Colon (tissue), 2 donors: ENCODE data around the gene SMYD4.

Experiments
- FAIRE-seq: peaks from 2 replicates; lab custom pipeline; 2012; peaks lifted over from hg19 to GRCh38; lab: Jason Lieb, UNC
- donor health status: control.
- donor health status: control.

Gene SMYD4

DNA sequence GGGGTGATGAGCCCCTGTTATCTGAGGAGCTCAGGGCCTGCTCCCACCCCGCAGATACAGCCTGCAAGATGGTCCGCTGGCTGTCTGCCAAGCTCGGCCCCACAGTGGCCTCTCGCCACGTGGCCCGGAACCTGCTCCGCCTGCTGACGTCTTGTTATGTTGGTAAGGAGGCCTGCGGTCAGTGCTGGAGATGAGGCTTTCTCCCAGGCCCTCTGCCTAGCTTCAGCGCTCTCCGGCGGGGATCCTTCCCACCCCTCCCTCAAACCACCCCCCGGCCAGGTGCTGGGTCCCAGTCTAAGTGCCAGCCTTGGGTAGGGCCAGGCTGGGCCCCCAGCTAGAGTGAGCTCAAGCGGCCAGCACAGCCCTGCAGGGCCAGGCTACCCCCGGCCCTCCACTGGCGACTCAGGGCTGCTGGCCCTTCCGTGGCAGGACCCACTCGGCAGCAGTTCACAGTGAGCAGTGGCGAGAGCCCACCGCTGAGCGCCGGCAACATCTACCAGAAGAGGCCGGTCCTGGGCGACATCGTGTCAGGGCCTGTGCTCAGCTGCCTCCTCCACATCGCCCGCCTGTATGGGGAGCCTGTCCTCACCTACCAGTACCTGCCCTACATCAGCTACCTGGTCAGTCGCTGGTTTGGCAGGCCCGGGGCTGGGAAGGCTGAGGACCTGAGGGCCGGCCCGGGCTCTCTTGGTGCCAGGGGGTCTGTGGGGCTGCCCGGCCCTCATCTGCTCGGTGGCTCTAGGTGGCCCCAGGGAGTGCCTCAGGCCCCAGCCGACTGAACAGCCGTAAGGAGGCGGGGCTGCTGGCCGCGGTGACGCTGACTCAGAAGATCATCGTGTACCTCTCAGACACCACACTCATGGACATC, 99.1 kb downstream of the SMYD4 start:
- no peak for FAIRE-seq

DNA sequence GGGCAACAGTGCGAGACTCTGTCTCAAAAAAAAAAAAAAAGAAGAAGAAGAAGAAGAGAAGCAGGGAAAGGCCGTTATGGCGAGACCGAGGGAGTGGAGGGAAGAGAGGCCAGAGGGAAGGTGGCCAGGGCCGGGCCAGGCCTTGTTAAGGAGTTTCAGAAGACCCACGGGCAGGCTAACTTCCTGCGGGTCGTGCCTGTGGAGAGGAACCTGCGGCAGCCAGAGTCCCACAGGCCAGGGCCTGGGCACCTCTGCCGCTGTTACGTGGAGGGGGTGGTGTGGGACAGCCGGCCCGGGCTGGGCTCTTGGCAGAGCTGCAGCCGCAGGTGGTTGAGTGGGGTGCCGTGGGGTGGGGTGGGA, 99.8 kb downstream of the SMYD4 start:
- no peak for FAIRE-seq
